ENCODE measurements around the gene TRAP1. TPM values are rescaled to one million over a fixed set of nuclear protein-coding genes. Genes with fewer than 3 reads are reported as not detected.

Gene TRAP1
- total RNA-seq, 1 experiment from 2014 or later, result 232 TPM

DNA sequence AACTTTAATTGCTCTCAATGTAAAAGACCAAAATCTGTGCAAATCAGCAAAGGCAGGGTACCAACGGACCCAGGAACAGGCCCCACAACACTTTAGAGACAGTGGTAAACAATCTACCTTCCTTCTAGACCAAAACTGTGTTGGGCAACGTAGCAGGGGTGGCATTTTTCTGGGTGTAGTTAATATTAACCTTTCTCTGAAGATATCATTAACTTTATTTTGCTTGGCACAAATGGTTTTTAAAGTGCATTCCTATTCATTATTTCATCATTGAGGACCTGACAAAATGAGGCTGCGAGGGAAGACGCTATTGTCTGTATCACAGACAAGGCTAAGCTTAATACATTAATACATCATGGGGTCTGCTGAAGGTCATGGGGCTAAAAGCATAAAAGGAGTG lies 37.9 kb upstream of the TRAP1 start:
- CTCF ChIA-PET, result no interaction called here
- no peaks in the 10 kb centered on the region for H3K4me1 Mint-ChIP-seq (ENCODE audit: low read depth, unreplicated experiment)
- H3K27ac Mint-ChIP-seq (ENCODE audit: unreplicated experiment), result no peak overlapping the region
- DNase-seq, result no peak
- H3K4me3 Mint-ChIP-seq (ENCODE audit: low read depth, unreplicated experiment), result no peak overlapping the region
- intact Hi-C loops (cut with micrococcal nuclease; ENCODE audit: unreplicated experiment), result loop anchor here (10.0 kb wide), 1 partner anchor 60 kb away; no protein-coding TSS in a partner anchor
- no peaks in the 10 kb centered on the region for H3K9me3 Mint-ChIP-seq (ENCODE audit: low read depth, unreplicated experiment)
- H3K27me3 Mint-ChIP-seq (ENCODE audit: unreplicated experiment), result no peaks in the 10 kb centered on the region
- BruUV-seq (replicated peaks), result no TSS peak
- TF ChIP-seq, protein P1, sequence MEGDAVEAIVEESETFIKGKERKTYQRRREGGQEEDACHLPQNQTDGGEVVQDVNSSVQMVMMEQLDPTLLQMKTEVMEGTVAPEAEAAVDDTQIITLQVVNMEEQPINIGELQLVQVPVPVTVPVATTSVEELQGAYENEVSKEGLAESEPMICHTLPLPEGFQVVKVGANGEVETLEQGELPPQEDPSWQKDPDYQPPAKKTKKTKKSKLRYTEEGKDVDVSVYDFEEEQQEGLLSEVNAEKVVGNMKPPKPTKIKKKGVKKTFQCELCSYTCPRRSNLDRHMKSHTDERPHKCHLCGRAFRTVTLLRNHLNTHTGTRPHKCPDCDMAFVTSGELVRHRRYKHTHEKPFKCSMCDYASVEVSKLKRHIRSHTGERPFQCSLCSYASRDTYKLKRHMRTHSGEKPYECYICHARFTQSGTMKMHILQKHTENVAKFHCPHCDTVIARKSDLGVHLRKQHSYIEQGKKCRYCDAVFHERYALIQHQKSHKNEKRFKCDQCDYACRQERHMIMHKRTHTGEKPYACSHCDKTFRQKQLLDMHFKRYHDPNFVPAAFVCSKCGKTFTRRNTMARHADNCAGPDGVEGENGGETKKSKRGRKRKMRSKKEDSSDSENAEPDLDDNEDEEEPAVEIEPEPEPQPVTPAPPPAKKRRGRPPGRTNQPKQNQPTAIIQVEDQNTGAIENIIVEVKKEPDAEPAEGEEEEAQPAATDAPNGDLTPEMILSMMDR (IDR thresholded peaks at IDR 0.05; ENCODE audit: unreplicated experiment), result no peak
- peaks cover 28% of the 10 kb centered on the region for H3K36me3 Mint-ChIP-seq (ENCODE audit: insufficient read depth, unreplicated experiment)

- H3K36me3 Mint-ChIP-seq (ENCODE audit: insufficient read depth, unreplicated experiment), result peaks cover 30% of the 10 kb centered on the region
- intact Hi-C loops (cut with micrococcal nuclease; ENCODE audit: unreplicated experiment), result loop anchor here (10.0 kb wide), 1 partner anchor 60 kb away; no protein-coding TSS in a partner anchor
- BruUV-seq (replicated peaks), result no TSS peak
- H3K9me3 Mint-ChIP-seq (ENCODE audit: low read depth, unreplicated experiment), result no peaks in the 10 kb centered on the region
- no peak overlapping the region for H3K4me3 Mint-ChIP-seq (ENCODE audit: low read depth, unreplicated experiment)
- TF ChIP-seq, protein P1 (IDR thresholded peaks at IDR 0.05; ENCODE audit: unreplicated experiment), result no peak
- no peaks in the 10 kb centered on the region for H3K4me1 Mint-ChIP-seq (ENCODE audit: low read depth, unreplicated experiment)
- H3K27me3 Mint-ChIP-seq (ENCODE audit: unreplicated experiment), result no peaks in the 10 kb centered on the region
- CTCF ChIA-PET, result interaction anchor here (0.5 to 0.7 kb wide), 2 partner anchors 60 to 69 kb away, joined by 3 to 4 read pairs; no protein-coding TSS in a partner anchor
- no peak overlapping the region for H3K27ac Mint-ChIP-seq (ENCODE audit: unreplicated experiment)
- no peak for DNase-seq
Measured at GRCh38 chr16:3754772-3755171, 37.4 kb upstream of the TRAP1 start.

DNA sequence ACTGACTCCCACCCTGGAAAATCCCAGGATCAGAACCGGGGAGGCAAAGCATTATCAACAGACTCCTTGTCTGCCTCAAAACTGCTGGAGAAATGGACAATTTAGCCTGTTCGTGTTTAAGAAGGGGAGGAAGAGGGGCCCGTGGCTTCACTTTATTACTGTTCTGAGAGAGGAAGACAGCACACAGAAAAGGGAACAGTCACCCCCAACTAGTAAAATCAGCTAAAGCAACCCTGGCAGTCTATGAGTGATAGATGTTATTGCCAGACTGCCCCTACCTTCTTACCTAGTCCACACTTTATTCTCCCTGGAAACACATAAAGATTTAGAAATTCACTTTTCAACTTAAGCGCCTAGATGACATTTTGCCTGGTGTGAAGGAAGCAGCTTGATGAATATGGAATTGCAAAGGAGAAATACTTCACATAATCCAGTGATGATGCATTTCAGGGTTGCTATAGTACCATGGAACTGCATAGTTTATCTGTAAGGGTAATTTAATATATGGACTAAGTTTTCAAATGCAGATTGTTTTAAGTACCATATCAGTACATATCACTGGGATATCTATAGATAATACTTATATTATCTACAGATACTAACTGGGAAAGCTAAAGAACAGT lies 36.9 kb upstream of the TRAP1 start:
- no peak overlapping the region for H3K4me3 Mint-ChIP-seq (ENCODE audit: low read depth, unreplicated experiment)
- H3K36me3 Mint-ChIP-seq (ENCODE audit: insufficient read depth, unreplicated experiment), result peaks cover 26% of the 10 kb centered on the region
- H3K27ac Mint-ChIP-seq (ENCODE audit: unreplicated experiment), result no peak overlapping the region
- no TSS peak for BruUV-seq (replicated peaks)
- H3K9me3 Mint-ChIP-seq (ENCODE audit: low read depth, unreplicated experiment), result no peaks in the 10 kb centered on the region
- H3K27me3 Mint-ChIP-seq (ENCODE audit: unreplicated experiment), result no peaks in the 10 kb centered on the region
- TF ChIP-seq, protein P1 (IDR thresholded peaks at IDR 0.05; ENCODE audit: unreplicated experiment), result no peak
- H3K4me1 Mint-ChIP-seq (ENCODE audit: low read depth, unreplicated experiment), result no peaks in the 10 kb centered on the region
- intact Hi-C loops (cut with micrococcal nuclease; ENCODE audit: unreplicated experiment), result loop anchor here (10.0 kb wide), 1 partner anchor 59 kb away; no protein-coding TSS in a partner anchor
- no peak for DNase-seq
- CTCF ChIA-PET, result interaction anchor here (0.5 to 0.7 kb wide), 2 partner anchors 60 to 69 kb away, joined by 3 to 4 read pairs; no protein-coding TSS in a partner anchor

- H3K36me3 Mint-ChIP-seq (ENCODE audit: insufficient read depth, unreplicated experiment), result peaks cover 34% of the 10 kb centered on the region
- CTCF ChIA-PET, result interaction anchor here (0.8 kb wide), 1 partner anchor 15 kb away, joined by 5 read pairs; no protein-coding TSS in a partner anchor
- TF ChIP-seq, protein P1 (IDR thresholded peaks at IDR 0.05; ENCODE audit: unreplicated experiment), result no peak
- no peak for DNase-seq
- no peak overlapping the region for H3K27ac Mint-ChIP-seq (ENCODE audit: unreplicated experiment)
- no peaks in the 10 kb centered on the region for H3K4me1 Mint-ChIP-seq (ENCODE audit: low read depth, unreplicated experiment)
- H3K4me3 Mint-ChIP-seq (ENCODE audit: low read depth, unreplicated experiment), result no peak overlapping the region
- H3K9me3 Mint-ChIP-seq (ENCODE audit: low read depth, unreplicated experiment), result no peaks in the 10 kb centered on the region
- BruUV-seq (replicated peaks), result no TSS peak
- no peaks in the 10 kb centered on the region for H3K27me3 Mint-ChIP-seq (ENCODE audit: unreplicated experiment)
- intact Hi-C loops (cut with micrococcal nuclease; ENCODE audit: unreplicated experiment), result loop anchor here (10.0 kb wide), 1 partner anchor 58 kb away; no protein-coding TSS in a partner anchor
Measured at GRCh38 chr16:3752984-3753383, 35.7 kb upstream of the TRAP1 start.

Data from Calu3 (cell line).